LNCAP (cell line): ENCODE measurements around the gene PSMA2.

Experiments
- TF ChIP-seq, protein P1 (sequence below): fragments of 450-650 bp; IDR thresholded peaks from 2 replicates; pipeline ENCODE4 v1.5.1; 2017; ENCODE audit warnings: mild to moderate bottlenecking

The PSMA2 gene

GRCh38 chr7:42900842-42901241 is 31.1 kb downstream of the PSMA2 start:
- TF ChIP-seq, protein P1, sequence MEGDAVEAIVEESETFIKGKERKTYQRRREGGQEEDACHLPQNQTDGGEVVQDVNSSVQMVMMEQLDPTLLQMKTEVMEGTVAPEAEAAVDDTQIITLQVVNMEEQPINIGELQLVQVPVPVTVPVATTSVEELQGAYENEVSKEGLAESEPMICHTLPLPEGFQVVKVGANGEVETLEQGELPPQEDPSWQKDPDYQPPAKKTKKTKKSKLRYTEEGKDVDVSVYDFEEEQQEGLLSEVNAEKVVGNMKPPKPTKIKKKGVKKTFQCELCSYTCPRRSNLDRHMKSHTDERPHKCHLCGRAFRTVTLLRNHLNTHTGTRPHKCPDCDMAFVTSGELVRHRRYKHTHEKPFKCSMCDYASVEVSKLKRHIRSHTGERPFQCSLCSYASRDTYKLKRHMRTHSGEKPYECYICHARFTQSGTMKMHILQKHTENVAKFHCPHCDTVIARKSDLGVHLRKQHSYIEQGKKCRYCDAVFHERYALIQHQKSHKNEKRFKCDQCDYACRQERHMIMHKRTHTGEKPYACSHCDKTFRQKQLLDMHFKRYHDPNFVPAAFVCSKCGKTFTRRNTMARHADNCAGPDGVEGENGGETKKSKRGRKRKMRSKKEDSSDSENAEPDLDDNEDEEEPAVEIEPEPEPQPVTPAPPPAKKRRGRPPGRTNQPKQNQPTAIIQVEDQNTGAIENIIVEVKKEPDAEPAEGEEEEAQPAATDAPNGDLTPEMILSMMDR, result no peak

- TF ChIP-seq, protein P1, result no peak
These were observed 38.4 kb downstream of the PSMA2 start for GRCh38 chr7:42893346-42894240.

GRCh38 chr7:42886893-42887505 is 45.0 kb downstream of the PSMA2 start:
- TF ChIP-seq, protein P1, result no peak

GRCh38 chr7:42886129-42886528 is 45.8 kb downstream of the PSMA2 start:
- TF ChIP-seq, protein P1, result peak; percentile 47

- TF ChIP-seq, protein P1, result no peak
These were observed 48.0 kb downstream of the PSMA2 start for GRCh38 chr7:42883950-42884349.

DNA sequence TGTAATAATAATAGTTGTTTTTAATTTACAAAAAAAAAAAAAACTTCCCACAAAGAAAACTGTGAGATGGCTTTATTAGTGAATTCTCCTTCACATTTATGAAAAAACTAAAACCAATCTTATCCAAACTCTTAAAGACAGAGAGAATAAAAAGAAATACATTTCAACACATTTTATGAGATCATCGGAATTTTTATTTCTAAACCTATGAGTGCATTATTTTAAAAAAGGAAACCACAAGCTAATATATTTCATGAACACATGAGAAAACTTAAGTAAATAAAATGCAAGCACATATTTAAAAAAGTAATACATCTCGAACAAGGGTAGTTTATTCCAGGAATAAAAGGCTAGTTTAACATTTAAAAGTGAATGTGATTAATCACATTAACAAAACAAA is 51.6 kb downstream of the PSMA2 start:
- TF ChIP-seq, protein P1, result no peak

DNA sequence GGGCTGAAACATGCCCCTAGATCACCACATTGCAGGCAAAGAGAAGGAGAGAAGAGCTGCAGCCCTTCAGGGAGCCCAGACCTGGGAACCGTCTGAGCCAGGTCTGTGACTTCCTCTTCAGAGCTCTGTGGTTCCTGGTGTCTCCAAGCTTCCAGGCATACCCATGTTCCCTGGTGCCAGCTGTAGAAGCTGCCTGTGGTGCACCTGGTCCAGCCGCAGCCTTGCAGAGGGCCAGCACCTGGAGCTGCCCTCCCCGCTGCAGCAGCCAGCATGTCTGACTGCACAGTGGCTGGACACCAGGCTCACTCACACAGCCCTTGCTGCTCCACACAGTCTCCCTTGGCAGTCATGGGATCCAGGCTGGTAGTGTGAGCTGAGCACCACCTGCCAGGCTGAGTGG is 53.7 kb downstream of the PSMA2 start:
- TF ChIP-seq, protein P1, result no peak
